ENCODE data around the gene RERE.
A peak's percentile ranks its signal among the peaks of the same experiment; 100 is the strongest.
"Not testable (repeated sequence)": the region's sequence is repeated elsewhere in the genome, so short reads cannot be mapped to it uniquely, and the experiment has no call there.

The RERE gene

DNA sequence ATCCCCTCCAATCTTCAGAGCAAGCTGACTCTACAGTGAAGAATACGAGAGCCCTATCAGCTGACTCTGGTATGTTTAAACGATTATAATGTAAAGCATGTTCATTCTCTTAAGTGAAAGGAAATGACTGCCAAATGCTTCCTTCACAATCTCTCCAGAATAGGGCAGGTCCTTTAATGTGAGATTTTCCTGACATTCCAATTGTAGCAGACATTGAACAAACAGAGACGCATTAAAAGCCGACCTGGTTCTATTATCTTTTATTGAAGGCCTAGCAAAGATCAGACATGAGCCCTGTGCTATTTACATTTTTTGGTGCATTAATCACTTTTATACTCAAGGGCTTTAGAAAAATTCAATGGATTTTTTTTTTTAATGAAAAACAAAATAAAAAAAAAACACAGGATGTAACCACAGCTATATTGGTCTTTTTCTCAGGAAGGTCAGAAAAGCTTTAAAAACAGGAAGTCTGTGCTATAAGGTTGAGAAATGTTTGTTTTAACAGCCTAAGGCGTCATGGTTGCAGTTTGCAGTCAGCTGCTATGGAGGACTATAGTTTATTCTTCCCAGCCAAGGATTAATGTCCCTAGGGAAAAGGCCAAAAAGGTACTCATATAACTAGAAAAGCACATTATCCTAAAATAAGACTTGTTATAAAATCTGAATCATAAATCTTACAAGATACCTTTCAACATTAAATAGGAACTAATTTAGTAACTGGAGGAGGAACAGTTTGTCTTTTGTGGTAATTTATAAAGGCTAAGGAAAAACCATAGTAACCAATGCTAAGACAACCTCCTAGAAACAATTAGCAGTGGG, 104.8 kb downstream of the RERE start:
- peak; percentile 89 for DNase-seq

- DNase-seq = no peak
These were observed 105.5 kb downstream of the RERE start for GRCh38 chr1:8711873-8712412.

DNA sequence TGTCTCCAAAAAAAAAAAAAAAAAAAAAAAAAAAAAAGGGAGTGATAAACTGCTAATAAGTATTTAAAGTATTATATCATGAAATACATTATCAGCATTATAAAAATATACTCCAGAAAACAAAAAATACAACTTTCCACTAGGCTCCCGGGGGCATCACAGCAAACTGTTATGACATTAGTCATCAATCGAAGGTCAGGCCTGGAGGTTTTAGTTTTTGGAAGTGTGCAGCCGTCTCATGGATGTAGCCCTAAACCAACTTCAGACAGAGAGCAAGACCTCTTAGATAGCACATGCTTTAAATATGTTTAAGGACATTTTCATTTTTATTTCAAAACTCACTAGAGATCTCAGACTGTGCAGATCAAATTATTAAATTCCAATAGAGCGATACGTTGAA, 106.3 kb downstream of the RERE start:
- no peak for DNase-seq

DNA sequence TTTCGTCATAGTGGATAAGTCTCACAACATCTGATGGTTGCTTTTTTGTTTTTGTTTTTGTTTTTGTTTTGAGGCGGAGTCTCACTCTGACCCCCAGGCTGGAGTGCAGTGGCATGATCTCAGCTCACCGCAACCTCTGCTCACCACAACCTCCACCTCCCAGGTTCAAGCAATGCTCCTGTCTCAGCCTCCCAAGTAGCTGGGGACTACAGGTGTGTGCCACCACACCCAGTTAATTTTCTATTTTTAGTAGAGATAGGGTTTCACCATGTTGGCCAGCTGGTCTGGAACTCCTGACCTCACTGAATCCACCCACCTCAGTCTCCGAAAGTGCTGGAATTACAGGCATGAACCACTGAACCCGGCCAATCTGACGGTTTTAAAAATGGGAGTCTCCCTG, 109.2 kb downstream of the RERE start:
- no peak for DNase-seq

DNA sequence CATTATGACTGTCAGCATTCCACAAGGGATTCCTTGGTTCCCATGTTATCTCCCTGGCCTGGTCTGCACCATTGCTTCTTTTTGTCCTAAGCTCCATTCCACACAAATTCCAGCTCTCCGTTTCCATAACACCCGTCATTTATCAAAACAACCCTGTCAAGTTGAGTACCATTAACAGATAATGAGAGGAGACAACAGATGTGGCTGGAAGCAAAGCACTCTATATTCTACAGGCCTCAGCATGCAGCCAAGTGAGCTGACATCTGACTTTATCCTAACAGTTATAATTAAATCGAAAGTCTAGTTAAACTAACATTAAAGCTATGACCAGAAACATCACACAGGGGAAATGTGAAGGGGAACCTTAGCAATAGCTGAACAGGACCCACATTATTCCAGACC, 110.4 kb downstream of the RERE start:
- DNase-seq = peak; percentile 98

DNA sequence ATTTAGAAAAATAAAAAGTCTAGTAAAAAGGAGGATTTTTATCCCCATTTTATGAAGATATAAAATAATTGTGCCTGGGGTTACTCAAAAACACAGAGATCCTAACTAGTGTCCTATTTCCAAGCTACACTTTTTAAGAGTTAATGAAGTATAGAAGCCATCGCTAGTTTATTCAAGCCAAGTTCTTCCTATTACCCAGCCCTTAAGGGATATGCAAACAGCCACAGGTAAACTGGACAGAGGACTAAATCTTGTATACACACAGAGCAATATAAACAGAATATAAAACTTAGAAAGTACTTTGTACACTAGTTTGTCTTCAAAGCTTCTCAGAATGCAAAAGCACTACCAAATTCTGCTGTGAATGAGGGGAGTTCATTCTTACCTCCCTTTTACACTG, 111.1 kb downstream of the RERE start:
- DNase-seq = no peak

DNA sequence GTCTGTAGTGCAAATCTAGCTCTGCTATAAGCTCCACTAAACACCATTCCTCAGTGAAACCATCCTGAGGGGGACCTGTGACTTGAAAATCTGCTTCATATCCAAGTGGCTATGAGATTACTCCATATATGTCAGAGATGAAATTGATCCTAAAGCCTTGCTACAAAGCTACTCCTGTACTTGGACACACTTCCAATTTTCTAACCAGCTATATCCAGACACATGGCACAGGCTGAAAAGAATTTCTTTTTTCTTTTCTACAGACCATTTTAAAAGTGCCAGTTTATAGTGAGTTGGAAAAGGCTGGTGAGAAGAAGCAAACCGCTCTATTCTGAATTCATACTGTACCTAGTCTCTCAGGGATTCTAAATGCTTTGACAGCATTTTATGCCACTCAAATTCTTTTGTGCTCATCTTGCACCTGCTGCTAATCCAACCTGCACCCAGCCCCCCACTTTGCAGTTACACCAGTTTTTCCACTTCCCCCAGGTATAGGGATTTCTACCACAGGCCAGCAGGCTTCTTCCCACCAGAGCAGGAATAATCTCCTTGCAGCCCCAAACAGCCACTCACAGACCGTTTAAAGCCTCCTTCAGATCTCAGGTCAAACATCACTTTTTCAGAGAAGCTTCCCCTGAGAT, 112.5 kb downstream of the RERE start:
- DNase-seq = peak; percentile 86

GRCh38 chr1:8702850-8703810, 114.3 kb downstream of the RERE start:
- DNase-seq = peak; percentile 97

- no peak for DNase-seq
These were observed 115.0 kb downstream of the RERE start for GRCh38 chr1:8702472-8702849.

- peak; percentile 68 for DNase-seq
These were observed 115.5 kb downstream of the RERE start for GRCh38 chr1:8701794-8702471.

DNA sequence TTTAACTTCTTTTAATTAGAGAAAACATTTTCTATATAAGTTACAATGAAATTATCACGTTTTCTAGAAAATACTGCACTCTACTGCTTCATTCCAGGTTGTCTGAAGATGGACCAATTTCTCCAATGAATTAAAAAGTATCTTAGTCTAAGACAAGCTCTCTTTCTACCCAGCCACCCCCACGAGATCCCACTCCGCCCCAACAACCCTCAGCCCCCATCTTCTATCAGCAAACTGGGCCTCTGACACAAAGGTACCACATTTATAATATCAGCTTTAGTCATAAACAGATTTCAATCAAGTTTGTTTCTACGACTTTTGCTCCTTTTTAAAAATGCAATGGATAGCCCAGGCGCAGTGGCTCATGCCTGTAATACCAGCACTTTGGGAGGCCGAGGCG, 117.8 kb downstream of the RERE start:
- DNase-seq = no peak

- no peak for DNase-seq
These were observed 118.4 kb downstream of the RERE start for GRCh38 chr1:8698937-8699447.

- no peak for DNase-seq
These were observed 119.3 kb downstream of the RERE start for GRCh38 chr1:8698012-8698630.

GRCh38 chr1:8695442-8695841, 122.0 kb downstream of the RERE start:
- DNase-seq = not testable (repeated sequence)

GRCh38 chr1:8693107-8693506, 124.3 kb downstream of the RERE start:
- DNase-seq = no peak

DNA sequence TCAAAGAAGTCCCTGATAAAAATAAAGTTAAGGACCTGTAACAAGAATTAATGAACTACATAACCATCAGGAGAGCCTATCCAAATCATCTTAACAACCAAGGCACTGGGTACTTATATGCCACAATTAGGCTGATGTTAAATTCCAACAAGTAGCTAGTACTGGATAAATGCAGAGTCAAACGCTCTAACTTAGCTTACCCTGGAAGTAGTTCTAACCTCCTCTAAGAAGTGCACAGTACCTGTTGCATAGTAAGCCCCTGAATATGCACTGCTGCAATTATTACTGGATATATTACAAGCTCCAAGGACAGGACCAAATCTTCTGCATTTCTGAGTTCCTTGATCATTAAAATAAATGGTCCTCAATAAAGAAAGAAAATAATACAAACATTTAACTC, 125.8 kb downstream of the RERE start:
- no peak for DNase-seq

DNA sequence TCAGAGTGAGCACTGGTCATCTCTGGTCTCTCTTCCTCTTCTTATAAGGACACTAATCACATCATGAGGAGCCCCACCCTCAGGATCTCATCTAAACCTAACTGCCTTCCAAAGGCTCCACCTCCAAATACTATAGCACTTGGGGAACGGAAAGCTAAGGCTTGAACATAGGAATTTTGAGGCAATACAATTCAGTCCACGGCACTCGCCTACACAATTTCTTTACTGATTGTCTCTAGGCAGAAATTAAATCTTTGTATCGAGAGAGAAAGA, 127.3 kb downstream of the RERE start:
- no peak for DNase-seq

DNA sequence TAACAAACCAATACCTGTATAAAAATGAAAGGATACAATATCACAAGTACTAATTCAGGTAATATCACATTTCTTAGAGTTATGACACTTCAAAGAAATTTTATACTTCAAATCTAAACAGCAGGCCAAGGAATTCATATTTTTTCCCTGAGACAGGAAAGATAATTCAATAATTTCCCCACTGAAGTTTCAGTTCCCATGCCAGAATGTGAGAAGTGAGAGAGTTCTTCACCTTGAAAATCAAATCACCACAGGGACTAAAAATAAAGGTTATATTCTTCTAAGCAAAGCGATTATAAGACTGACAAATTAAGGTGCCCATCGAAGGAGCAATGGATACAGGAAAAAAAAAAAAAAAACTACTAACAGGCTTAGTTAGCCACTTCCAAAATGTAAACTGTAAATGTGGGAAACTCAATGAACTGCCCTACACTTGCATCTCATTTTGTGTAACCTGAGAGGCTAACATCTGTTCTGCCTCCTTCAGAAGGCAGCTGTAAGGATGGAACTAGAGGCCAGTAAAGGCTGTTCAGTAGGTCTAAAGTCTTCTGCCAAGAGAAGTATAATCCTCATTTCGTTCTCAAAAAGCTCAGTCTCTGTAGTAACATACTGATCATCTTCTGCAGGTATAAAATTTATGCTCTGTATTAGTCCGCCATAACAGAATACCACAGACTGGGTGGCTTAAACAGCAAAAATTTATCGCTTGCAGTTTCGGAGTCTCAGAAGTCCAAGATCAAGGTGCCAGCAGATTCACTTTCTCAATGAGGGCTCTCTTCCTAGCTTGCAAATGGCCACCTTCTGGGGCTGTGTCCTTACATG, 127.8 kb downstream of the RERE start:
- DNase-seq = peak; percentile 24

DNA sequence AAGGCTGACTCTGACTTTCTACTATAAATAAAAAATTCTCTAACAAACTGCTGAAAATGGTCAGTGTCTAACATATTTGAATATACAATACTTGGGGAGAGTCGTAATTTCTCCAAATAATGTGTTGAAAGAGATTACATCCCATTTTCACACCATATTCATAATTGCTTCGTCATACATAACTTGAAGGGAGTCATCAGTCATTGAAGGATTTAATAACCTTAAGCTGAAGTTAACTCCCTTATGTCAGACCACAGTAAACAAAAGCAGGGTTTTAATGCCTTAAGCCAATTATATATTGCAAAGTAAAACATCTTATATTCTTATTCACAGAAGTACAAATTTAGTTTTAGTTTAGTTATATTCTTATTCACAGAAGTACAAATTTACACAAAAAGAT, 129.9 kb downstream of the RERE start:
- DNase-seq = no peak

DNA sequence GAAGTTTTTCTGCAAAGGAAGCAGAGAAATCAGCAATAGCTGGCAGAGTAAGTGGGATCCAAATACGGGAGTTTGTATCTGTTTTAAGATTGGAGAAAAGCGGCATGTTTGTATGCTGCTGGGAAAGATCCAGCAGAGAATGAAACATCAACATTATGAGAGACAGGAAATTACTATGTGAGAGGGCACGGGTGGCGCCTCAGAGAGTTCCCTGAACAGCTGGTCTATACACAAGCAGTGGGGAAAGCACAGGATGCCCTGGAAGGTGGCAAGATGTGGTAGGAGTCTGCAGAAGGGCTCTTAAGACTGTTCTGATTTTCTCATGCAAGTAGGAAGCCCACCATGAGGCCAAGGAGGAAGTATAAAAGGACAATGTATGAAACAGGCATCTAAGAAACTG, 130.4 kb downstream of the RERE start:
- DNase-seq = no peak

GRCh38 chr1:8685463-8685862, 132.0 kb downstream of the RERE start:
- no peak for DNase-seq

Measured in NCI-H1105 treated with DMSO at 0.1 percent for 48 hours (cell line).